HG02938 (cell line): ENCODE measurements around the gene INO80D.
"Not testable (repeated sequence)": the region's sequence is repeated elsewhere in the genome, so short reads cannot be mapped to it uniquely, and the experiment has no call there.

ENCODE experiments used
- ATAC-seq: cut with Tn5 transposase; IDR thresholded peaks from one replicate; pipeline ENCODE4 v1.9.1; 2021; ENCODE audit warnings: mild to moderate bottlenecking, moderate library complexity; ENCODE audit not compliant: unreplicated experiment

The INO80D gene

GRCh38 chr2:206085742-206086445 is at the start of gene INO80D:
TSS of gene INO80D (minus strand) at chr2:206086174. CDS start at chr2:206063016, 23,158 bp downstream.
- peak; percentile 90 for ATAC-seq

DNA sequence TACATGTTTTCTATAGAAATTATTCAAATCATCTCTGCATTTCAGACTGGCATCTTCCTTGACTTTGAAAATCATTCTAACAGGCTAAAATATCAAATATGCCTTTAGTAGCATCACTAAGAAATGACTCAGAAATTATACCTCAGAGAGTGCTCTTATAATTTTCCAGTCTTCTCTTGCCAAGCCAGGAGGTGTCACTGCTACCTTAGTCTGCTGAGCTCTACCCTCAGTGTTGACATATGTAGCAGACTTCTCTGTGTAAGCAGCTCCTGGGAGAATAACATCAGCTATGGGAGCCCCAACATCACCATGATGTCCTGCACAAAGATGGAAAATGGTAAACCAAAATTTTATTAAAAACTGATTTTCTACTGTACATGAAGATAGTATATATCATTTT is 41.7 kb upstream of the INO80D start:
- no peak for ATAC-seq

GRCh38 chr2:206125901-206126300 is 39.9 kb upstream of the INO80D start:
- ATAC-seq: no peak

- not testable (repeated sequence) for ATAC-seq
These were observed 36.6 kb upstream of the INO80D start for GRCh38 chr2:206122569-206122968.

- no peak for ATAC-seq
These were observed 30.3 kb upstream of the INO80D start for GRCh38 chr2:206116278-206116677.

- no peak for ATAC-seq
These were observed 29.1 kb upstream of the INO80D start for GRCh38 chr2:206115026-206115578.

DNA sequence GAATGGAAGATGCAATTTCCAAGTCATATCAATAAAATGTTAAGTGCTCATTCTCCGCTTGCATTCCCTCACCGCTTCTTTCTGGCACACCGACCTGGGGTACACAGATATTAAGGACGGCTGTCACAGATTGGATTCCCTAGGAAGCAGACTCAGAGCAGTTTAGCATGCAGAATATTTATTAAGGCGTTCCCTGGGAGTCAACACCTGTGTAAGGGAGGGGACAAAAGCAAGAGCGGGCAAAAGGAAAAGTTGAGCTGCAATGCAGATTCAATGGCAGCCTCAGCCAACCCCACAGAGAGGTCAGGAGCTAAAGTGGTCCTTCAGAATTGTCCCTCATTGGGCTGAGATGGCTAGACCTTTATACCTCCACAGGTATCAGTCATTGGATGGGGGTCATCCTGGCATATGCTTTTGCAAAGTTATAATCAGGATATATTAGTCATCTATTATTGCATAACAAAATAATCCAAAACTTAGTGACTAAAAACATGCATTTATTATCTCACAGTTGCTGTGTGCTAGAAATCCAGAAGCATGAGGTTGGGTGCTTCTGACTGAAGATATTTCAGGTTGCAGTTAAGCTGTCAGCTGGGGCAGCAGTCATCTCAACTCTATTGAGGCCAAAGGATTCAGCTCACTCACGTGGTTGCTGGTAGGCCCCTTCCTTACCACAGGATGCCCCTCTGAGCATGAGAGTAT is 27.0 kb upstream of the INO80D start:
- no peak for ATAC-seq

DNA sequence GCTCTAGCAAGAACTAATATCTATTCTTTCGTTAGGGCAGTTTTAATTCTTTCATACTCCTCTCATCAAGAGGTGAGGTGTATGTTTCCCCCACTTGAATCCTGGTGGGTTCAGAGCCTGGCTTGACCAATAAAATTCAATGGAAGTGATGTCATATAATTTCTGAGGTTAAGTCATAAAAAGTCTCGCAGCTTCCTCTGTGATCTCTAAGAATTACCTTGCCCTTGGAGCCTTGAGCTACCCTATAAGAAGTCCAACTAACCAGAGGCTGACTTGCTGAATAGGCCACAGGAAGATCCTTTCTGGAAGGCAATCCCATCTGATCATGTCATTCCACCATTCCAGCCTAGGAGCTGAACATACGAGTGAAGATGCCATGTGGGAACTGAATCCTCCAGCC is 26.1 kb upstream of the INO80D start:
- no peak for ATAC-seq

DNA sequence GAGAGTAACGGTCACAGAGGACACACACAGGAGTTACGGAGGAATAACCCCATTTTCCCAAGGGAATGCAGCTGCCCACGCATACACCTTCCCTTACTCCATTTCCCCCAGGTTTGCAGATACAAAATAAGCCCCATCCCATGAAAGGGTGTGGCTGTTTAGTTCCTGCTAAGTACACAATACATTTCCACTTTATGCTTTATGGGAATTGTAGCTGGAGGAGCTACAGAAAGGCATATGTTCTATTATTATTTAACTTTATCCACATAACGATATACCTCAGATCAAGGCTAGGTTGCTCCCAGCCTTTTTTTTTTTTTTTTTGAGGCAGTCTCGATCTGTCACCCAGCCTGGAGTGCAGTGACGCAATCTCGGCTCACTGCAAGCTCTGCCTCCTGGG is 22.7 kb upstream of the INO80D start:
- no peak for ATAC-seq

DNA sequence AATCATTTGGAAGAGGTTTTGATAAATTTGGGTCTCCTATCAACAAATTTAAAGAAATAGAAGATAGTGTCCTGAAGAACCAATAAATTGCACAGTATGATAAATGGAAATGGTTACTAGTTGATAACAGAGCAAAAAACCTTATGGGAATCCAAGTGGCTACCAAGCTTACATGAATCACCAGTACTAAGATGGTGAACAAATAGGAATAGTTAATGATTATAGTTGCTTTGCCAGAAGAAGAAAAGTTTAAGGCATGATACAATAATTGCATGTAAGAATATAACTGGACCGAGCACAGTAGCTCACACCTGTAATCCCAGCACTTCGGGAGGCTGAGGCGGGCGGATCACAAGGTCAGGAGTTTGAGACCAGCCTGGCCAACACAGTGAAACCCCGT is 19.6 kb upstream of the INO80D start:
- ATAC-seq: no peak

- no peak for ATAC-seq
These were observed 19.1 kb upstream of the INO80D start for GRCh38 chr2:206105038-206105437.

DNA sequence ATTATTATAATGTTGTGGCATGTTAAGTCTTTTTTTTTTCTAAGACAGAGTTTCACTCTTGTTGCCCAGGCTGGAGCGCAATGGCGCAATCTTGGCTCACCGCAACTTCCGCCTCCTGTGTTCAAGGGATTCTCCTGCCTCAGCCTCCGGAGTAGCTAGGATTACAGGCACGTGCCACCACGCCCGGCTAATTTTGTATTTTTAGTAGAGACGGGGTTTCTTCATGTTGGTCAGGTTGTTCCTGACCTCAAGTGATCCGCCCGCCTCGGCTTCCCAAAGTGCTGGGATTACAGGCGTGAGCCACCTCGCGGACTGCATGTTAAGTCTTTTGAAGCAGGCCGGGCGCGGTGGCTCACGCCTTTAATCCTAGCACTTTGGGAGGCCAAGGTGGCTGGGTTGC is 12.9 kb upstream of the INO80D start:
- not testable (repeated sequence) for ATAC-seq

DNA sequence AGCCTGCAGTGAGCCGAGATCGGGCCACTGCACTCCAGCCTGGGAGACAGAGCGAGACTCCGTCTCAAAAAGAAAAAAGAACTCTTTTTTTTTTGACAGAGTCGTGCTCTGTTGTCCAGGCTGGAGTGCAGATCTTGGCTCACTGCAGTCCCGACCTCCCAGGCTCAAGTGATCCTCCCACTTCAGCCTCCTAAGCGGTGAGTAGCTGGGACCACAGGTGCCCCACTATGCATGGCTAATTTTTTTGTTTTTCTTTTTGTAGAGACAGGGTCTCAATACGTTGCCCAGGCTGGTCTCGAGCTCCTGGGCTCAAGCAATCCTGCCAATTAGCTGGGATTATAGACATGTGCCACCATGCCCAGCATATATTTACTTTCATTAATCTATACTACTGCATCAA is 12.5 kb upstream of the INO80D start:
- ATAC-seq: no peak

GRCh38 chr2:206096876-206097275 is 10.9 kb upstream of the INO80D start:
- ATAC-seq: no peak

GRCh38 chr2:206095536-206096332 is 9.8 kb upstream of the INO80D start:
- no peak for ATAC-seq

DNA sequence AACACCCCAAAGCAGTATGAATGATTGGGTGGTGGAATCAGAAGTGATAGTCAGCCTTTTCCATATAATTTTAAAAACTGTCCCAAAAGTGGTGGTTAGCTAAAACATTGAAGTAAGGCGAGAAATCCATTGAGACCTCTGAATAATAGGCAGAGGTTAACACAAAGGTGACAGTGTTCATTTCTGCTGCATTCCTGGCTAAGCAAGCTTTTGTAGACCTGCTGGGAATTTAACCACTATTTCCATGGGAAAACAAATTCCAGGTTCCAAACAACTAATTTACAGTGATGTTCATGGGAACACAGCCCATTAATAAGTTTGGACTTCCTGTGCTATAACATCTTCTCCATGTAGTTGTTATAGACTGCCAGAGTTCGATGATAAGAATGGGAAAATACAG is 6.3 kb upstream of the INO80D start:
- ATAC-seq: no peak

DNA sequence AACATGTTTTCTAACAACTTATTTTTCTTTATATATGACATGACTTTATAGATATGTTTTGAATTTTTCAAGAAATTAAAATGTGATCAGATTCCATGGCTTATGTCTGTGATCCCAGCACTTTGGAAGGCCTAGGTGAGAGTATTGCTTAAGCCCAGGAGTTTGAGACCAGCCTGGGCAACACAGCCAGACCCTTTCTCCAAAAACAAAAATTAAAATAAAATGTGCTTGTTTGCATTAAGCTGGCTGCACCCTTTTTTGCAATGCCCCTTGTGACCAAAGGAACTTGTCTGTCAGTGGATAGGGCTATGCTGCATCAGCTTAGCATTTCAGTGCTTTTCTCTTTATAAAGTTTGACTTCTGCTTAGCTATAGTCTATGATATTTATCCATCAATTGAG is 2.3 kb upstream of the INO80D start:
- no peak for ATAC-seq

DNA sequence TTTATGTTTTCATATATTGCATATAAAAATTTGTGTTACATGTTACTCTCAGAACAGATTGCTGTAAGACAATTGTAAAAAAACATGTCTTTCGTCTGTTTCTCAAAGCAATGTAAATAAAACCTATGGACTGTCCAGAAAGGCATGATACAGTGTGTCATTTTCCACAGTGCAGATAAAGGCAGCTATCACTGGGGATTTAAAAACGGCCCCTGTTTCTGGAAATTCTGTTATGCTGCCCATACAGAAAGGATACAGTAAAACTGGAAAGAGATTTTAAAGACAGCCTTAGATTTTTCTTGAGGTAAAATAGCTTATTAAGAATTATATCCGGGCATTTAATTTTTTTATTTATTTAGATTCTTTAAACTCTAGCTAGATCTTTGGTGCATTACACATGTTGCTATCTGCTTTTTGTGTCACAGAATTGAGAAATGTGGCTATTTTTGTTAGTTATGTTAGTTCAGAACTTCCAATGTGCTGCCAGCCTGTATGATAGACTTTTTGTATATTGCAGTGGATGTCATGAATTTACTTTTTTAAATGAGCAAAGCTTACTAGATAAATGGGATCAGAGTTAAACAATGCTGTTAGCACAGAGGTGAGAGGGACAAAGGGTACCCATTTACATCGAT is 859 bp upstream of the INO80D start:
- ATAC-seq: no peak

DNA sequence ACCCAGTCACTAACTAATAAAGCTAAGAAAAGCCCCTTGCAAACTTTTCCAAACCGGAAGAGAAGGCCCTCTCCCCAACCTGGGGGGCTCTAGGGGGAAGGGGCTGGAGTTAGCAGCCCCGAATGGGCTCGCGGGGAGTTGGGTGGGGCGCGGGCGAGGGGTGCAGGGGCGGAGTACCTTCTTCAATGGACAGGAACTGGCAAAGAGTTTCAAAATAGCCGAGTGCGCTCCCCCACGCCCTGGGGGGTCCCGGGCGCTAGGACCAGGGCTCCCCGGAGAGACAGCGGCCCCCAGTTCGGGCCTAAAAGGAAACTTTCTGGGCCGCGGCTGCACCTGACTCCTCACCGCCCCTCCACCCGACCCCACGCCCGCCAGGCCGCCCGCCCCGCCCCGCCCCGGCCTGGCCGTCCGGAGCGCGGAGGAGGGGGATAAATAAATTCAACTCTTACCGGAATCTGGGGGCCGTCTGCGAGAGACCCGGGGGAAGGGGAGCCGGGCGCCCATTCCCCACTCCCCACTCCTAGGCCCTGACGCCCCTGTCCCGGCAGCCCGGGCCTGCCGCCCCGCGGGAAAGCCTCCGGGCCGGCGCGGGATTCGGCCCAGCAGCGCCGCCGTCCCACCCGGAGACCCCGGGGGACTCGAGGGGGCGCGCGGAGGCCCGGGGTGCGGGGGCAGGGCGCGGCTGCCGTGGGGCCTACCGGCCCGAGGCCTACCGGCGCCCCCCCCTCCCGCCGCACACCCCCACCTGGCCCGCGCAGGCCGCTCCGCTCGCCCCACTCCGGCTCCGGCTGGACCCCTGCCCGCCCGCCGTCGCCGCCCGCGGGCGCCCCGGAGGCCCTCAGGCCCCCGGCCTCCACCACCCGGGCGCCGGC is 868 bp downstream of the INO80D start:
- ATAC-seq: peak; percentile 23

DNA sequence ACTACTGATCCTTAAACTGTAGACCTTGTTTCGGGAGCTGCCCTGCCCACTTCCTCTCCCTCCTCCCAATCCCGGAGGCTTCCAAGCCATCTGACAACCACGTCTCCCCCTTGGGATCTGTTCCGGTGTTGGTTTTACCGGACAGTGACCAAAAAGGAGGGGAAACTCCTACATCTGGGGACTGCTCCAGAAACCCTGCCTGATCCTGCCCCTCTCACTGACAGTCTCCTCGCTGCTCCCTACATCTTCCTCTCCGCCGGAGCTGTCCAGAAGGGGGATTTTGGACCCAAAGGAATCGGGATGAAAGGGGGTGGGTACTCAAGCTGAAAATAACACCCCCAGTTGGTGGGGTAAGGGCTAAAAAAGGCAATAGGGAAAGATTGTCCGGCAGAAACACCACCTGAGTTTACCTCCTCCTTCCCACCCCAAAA is 1.5 kb downstream of the INO80D start:
- ATAC-seq: no peak
